Coronary artery (tissue), 2 donors: ENCODE measurements around the gene WDR17.

ENCODE experiments used
- DNase-seq: peaks from one replicate; pipeline ENCODE4 v3.0.0-alpha.2; 2017; ENCODE audit warnings: low spot score
- H3K27ac ChIP-seq, 2 donors: fragments of 200-600 bp; sonication (generic); one replicate each; pipeline ENCODE4 v1.5.1; 2016 to 2019
- H3K4me3 ChIP-seq: fragments of 200-600 bp; sonication (generic); 2 replicates; pipeline ENCODE4 v1.5.1; 2016; ENCODE audit warnings: mild to moderate bottlenecking, moderate library complexity
- TF ChIP-seq, protein P1 (sequence below): fragments of 200-600 bp; sonication (generic); IDR thresholded peaks from one replicate; pipeline ENCODE4 v1.5.1; 2019; ENCODE audit warnings: antibody characterized with exemption

The WDR17 gene

DNA sequence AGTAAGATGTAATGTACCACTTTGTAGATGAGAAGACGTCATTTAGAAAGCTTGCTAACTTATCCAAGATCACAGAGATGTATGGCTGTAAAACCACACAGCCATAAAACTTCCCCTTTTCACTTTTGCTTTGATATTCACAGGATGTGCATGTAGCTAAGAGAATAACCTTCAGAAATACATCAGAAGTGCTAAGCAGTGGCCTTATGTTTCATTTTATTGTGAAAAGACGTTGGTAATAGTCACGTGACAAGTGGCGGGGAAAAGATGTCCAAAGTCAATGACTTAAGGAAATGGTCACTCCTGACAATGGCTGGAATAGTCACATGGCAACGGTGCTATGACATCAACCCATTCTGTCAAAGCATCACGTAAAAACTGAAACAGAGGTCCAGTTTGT is 12.9 kb upstream of the WDR17 start:
- H3K27ac ChIP-seq: no peak overlapping the region
- H3K4me3 ChIP-seq: no peak overlapping the region
- TF ChIP-seq, protein P1, sequence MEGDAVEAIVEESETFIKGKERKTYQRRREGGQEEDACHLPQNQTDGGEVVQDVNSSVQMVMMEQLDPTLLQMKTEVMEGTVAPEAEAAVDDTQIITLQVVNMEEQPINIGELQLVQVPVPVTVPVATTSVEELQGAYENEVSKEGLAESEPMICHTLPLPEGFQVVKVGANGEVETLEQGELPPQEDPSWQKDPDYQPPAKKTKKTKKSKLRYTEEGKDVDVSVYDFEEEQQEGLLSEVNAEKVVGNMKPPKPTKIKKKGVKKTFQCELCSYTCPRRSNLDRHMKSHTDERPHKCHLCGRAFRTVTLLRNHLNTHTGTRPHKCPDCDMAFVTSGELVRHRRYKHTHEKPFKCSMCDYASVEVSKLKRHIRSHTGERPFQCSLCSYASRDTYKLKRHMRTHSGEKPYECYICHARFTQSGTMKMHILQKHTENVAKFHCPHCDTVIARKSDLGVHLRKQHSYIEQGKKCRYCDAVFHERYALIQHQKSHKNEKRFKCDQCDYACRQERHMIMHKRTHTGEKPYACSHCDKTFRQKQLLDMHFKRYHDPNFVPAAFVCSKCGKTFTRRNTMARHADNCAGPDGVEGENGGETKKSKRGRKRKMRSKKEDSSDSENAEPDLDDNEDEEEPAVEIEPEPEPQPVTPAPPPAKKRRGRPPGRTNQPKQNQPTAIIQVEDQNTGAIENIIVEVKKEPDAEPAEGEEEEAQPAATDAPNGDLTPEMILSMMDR: no peak
- no peak for DNase-seq

DNA sequence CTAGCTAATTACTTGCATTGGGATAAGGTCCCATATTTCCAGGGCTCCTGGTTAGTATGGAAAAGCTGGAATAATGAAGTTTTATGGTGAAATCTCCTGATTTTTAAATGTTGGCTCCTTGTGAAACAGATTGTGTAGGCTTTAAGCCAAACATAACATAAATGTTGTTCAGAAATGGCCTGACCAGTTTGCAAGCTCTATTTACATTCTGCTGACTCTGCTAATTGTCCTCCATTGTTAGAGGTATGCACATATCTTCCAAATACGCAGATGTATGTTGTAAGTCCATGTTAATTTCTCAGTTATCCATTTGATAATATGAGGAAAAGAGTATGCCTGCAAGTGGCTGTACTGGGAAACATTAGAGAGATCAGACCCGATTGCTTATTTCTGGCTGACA is 11.9 kb upstream of the WDR17 start:
- H3K27ac ChIP-seq: no peak overlapping the region
- TF ChIP-seq, protein P1: no peak
- H3K4me3 ChIP-seq: no peak overlapping the region
- DNase-seq: no peak

DNA sequence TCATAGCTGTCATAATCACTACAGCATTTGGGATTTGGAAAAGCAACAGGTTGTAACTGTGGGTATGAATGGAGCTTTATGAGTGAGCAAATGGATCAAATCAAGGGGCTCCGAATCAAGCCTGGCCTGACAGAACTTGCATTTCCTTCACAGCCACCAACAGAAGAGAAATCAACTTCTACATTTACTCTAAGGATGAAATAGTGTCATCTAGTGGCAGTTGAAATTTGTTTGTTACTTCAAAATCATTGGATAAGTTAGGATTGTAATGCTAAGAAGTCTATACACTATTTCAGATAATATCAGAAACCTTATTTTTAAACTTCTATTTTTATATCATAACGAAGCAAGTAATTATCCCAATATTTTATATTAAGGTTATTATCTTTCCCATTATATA is 10.7 kb upstream of the WDR17 start:
- Histone ChIP-seq H3K4me3 (no peak overlapping the region), H3K27ac (no peak overlapping the region)
- no peak for DNase-seq
- TF ChIP-seq, protein P1: no peak

DNA sequence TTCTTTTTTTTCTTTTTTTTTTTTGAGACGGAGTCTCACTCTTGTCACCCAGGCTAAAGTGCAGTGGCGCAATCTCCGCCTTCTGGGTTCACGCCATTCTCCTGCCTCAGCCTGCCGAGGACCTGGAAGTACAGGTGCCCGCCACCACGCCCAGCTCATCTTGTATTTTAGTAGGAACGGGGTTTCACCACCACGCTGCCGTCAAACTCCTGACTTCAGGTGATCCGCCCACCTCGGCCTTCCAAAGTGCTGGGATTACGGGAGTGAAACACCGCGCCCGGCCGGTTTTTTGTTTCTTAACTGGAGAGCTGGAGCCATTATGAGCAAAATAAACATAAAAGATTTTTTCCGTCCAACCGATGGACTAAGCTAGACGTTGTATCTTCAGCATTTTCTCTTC is 1.9 kb upstream of the WDR17 start:
- no peak overlapping the region for H3K27ac ChIP-seq
- no peak for DNase-seq
- TF ChIP-seq, protein P1: no peak
- H3K4me3 ChIP-seq: no peak overlapping the region

DNA sequence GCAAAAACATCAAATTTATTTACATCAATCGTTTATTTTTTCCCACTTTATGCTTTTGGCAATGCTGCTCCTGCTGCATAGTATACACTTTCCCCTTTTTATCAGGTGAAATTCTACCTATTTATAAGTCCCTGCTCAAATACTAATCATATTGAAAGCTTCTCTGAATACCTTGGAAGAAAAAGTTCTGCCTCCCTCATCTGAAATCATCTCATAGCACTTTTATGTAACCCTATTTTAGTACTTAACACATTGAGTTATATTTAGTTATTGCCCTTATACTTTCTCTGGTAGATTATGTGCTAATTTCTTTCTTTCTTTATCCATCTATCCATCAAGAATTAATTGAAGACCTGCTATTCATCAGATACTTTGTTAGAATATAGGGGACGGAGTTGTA is 1.1 kb upstream of the WDR17 start:
- TF ChIP-seq, protein P1: no peak
- no peak overlapping the region for H3K4me3 ChIP-seq
- H3K27ac ChIP-seq: no peak overlapping the region
- DNase-seq: no peak

- no peak for DNase-seq
- Histone ChIP-seq H3K4me3 (no peak overlapping the region), H3K27ac (no peak overlapping the region)
Measured at GRCh38 chr4:176066757-176067156, 1.1 kb downstream of the WDR17 start.

GRCh38 chr4:176077561-176077960 is 11.9 kb downstream of the WDR17 start:
- DNase-seq: no peak
- TF ChIP-seq, protein P1: no peak
- no peak overlapping the region for H3K4me3 ChIP-seq
- H3K27ac ChIP-seq: no peak overlapping the region

More at GRCh38 chr4:176066757-176067156, 1.1 kb downstream of the WDR17 start:
- TF ChIP-seq, protein P1: no peak
